GM19035 (cell line): Measurements from ENCODE around the gene SMC5.
"Not testable (repeated sequence)": the region's sequence is repeated elsewhere in the genome, so short reads cannot be mapped to it uniquely, and the experiment has no call there.

Experiments
- ATAC-seq: cut with Tn5 transposase; IDR thresholded peaks from one replicate; pipeline ENCODE4 v1.9.1; 2021; ENCODE audit not compliant: unreplicated experiment

The SMC5 gene

DNA sequence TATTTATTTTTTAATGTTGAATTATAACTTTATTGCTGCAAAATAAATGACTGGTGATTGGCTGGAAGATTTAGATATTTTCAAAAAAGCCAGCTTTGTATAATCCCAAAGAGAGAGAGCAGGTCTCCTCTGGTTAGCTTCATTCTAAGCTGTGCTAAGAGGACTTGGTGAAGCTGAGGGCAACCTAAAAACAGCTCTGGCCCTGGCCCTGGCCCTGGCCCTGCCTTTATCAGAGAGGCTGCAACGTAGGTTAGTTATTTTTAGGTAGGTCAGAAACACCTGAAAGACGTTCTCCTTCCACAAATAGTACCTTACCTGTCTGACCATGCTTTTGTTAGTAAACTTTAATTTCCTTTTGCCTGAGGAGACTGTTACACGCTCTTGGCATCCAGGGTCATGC is 97.0 kb downstream of the SMC5 start:
- no peak for ATAC-seq

GRCh38 chr9:70362952-70363351 is 104.2 kb downstream of the SMC5 start:
- ATAC-seq, result no peak

- ATAC-seq, result no peak
Measured at GRCh38 chr9:70363760-70364159, 105.0 kb downstream of the SMC5 start.

GRCh38 chr9:70367305-70367930 is 108.6 kb downstream of the SMC5 start:
- no peak for ATAC-seq

DNA sequence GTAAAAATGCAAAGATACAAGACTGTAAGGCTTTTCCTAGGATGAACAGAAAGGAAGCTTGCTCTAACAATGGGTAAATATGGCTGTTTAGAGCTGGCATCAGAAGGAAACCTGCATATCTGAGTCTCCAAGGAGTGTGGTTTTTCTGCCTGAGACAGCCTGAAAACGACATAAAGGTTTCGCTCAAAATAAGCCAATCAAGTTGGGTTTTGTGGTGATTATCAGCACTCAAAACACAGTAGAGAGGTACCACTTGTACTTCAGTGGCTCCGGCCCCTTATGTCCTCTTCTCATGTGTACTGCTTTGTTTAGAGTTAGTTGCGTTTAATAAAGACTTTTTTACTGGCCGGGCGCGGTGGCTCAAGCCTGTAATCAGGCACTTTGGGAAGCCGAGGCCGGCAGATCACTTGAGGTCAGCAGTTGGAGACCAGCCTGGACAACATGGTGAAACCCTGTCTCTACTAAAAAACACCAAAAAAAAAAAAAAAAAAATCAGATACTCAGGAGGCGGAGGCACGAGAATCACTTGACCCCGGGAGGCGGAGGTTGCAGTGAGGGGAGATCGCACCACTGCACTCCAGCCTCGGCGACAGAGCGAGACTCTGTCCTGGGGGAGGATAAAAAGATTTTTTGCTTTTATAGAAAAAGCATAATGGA is 116.3 kb downstream of the SMC5 start:
- ATAC-seq, result no peak

- no peak for ATAC-seq
Measured at GRCh38 chr9:70382046-70382708, 123.4 kb downstream of the SMC5 start.

DNA sequence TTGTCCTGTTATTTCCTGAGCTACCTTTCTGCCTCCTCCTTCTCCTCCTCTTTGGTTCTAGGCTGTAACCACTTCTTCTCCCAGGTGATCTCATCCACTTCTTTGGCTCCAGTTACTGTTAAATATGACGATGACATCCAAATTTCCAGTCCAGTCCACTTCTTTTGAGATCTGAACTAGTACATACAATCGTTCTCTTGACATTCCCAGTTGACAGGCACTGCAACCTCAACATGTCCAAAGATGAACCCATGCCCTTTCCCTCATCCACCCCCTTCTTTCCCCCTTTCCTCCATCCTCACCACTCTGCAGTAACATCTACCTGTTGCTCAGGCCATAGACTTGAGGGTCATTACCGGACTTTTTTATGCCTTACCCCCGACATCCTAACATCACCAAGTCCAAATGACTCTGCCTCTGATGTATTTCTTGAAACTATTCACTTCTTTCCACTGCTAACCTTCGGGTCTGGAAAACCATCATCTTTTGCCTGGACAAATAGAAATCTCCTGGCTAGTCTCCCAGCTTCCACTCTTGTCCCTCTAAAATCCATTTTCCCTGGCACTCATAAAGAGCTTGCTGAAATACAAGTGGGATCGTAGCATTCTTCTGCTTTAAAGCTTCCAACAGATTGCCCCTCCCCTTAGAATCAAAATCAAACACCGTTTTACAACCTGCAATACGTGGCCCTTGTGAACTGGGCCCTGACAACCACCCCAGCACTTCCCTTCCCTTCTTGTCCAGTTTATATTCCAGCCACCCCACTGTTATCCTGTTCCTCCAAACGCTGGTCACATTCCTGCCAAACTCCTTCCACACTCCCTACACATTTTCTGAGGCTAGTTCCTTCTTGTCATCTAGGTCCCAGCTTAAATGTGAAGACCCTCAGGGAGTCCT is 124.2 kb downstream of the SMC5 start:
- ATAC-seq, result no peak

DNA sequence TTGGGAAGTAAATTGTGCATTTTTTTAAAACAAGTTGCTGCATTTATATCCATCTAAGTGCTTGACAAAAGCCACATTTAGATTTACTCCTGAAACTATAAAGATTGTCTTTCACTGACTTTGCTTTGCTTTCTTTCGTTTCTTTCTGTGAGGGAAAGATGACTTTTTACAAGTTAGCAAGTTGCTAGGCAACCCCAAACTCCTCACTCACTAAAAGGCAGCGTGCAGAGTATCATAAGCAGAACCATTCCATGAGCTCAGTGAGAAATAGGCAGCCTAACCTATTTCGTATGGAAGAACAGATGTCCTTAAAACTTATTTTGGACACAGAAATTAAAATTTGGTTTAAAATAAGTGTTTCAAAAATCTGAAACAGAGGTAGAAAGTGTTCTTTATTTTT is 126.6 kb downstream of the SMC5 start:
- no peak for ATAC-seq

DNA sequence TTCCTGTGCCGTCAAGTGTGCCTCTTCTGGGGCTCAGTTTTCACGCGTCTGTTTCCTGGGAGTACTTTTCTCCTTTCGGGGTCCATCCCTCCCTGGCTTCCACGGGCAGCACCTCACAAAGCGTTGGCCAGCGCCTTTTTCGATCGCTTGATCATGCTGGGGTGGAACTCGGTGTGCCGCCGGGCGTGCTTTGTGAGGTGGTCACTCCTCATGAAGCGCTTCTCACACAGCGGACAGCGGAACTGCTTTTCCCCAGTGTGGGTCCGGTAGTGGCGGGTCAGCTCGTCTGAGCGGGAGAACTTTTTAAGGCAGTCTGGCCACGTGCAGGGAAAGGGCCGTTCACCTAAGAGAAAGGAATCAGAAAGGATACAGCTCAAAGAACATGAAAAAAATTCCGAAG is 128.9 kb downstream of the SMC5 start:
- no peak for ATAC-seq

GRCh38 chr9:70389188-70389587 is 130.4 kb downstream of the SMC5 start:
- ATAC-seq, result no peak

GRCh38 chr9:70389621-70390266 is 131.0 kb downstream of the SMC5 start:
- ATAC-seq, result no peak

GRCh38 chr9:70390933-70391341 is 132.2 kb downstream of the SMC5 start:
- ATAC-seq, result no peak

GRCh38 chr9:70392189-70392588 is 133.4 kb downstream of the SMC5 start:
- ATAC-seq, result no peak

DNA sequence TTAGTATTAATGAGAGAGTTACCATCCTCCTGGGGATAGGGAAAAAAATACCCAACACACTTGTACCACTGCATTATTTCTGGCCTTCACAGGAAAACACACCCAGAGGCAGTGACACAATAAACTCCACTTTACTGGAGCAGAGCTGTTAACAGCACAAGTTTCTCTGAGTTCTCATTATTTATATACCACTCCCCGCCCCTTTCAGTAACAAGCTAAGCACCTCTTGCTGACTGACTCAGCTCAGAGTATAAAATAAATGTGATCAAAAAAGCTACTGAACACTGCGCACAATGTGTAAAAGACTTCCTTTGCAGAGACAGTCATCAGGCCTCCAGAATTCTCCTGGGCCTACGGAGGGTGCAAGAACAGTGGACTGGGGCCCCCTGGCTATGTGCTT is 134.1 kb downstream of the SMC5 start:
- ATAC-seq, result no peak

DNA sequence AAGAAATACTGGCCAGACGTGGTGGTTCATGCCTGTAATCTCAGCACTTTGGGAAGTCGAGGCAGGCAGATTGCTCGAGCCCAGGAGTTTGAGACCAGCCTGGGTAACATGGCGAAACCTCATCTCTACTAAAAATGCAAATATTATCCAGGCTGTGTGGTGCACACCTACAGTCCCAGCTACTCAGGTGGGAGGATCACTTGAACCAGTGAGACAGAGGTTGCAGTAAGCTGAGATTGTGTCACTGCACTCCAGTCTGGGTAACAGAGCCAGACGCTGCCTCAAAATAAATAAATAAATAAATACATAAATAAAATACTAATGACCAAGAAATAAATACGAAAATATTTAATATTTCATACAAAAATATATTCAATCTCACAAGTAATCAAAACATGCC is 136.9 kb downstream of the SMC5 start:
- ATAC-seq, result no peak

- peak; percentile 97 for ATAC-seq
Measured at GRCh38 chr9:70398145-70398556, 139.4 kb downstream of the SMC5 start.

DNA sequence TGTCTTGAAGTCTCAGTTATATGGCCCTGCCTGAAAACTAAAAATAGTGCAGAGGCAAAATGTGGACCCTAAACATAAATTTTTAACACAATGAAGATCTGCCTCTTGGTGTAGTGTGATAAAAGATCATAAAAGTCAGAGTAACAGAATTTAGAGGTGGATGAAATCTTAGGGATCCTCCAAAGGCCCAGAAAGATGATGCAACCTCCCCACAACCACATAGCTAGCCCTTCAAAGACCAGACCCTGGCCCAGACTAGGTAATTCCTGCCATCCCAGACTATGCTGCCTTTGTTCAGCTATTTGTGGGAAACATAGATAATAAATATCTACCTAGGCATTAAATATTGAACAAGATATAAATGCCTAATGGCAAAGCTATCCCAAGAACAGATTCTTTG is 140.4 kb downstream of the SMC5 start:
- ATAC-seq, result no peak

- ATAC-seq, result no peak
Measured at GRCh38 chr9:70400107-70400892, 141.5 kb downstream of the SMC5 start.

DNA sequence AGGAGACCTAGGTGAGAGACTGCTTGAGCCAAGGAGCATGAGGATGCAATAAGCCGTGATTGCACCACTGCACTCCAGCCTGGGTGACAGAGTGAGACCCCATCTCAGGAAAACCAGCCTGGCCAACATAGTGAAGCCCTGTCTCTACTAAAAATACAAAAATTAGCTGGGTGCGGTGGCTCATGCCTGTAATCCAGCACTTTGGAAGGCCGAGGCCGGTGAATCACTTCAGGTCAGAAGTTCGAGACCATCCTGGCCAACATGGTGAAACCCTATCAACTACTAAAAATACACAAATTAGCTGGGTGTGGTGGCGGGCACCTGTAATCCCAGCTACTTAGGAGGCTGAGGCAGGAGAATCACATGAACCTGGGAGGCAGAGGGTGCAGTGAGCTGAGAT is 142.5 kb downstream of the SMC5 start:
- not testable (repeated sequence) for ATAC-seq

DNA sequence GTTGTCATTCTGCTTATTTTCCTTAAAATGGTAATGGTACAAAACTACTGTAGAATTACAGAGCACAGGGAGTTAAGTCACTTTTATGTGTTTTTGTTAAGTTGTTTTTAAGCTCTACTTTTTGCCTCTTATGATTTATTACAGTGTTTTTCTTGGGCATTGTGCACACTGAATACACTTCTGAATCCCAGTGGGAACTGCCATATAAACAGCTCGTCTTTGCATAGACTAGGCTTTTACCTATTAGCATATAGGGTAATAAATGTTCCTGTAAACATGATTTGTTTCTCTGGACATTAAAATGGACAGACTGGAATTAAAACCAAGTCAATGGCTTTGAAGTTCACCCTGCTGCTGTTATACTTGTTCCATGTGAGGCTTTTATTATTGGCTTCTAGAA is 143.4 kb downstream of the SMC5 start:
- no peak for ATAC-seq
